ENCODE results near the gene PRPF6.
"Not testable (repeated sequence)": the region's sequence is repeated elsewhere in the genome, so short reads cannot be mapped to it uniquely, and the experiment has no call there.

DNA sequence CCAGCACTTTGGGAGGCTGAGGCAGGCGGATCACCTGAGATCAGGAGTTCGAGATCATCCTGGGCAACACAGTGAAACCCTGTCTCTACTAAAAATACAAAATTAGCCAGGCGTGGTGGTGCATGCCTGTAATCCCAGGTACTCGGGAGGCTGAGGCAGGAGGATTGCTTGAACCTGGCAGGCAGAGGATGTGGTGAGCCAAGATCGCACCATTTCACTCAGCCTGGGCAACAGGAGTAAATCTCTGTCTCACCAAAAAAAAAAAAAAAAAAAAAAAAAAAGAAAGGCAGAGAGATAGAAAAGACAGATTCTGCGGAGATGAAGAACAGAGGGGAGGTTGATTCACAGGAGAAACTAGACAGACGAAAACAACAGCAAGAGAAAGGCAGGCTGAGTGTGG, 4.4 kb upstream of the PRPF6 start:
- TF ChIP-seq OSR1 (CRISPR knock-in tag; IDR thresholded peaks at IDR 0.05); ZNF8 (CRISPR knock-in tag; IDR thresholded peaks at IDR 0.05); PATZ1 (CRISPR knock-in tag; IDR thresholded peaks at IDR 0.05; ENCODE audit: borderline replicate concordance); ZNF70 (CRISPR knock-in tag; IDR thresholded peaks at IDR 0.05): not testable (repeated sequence)

Measured in SK-N-SH treated with all-trans-retinoic acid at 6 μM for 48 hours (cell line).